GM08714 (cell line): ENCODE measurements around the gene DEXI.

Experiments
- H3K4me3 ChIP-seq: fragments of 200-500 bp; sonication (Bioruptor generic); 2 replicates; pipeline ENCODE4 v1.5.1; 2014; ENCODE audit warnings: mild to moderate bottlenecking, low read length, inconsistent platforms
- ZNF274 ChIP-seq: IDR thresholded peaks from 2 replicates; pipeline ENCODE4 v1.6.1; 2012; ENCODE audit warnings: mild to moderate bottlenecking, low read depth, low read length

The DEXI gene

GRCh38 chr16:10916534-10916933 is 25.7 kb downstream of the DEXI start:
- no peak overlapping the region for H3K4me3 ChIP-seq
- TF ChIP-seq ZNF274, result no peak

DNA sequence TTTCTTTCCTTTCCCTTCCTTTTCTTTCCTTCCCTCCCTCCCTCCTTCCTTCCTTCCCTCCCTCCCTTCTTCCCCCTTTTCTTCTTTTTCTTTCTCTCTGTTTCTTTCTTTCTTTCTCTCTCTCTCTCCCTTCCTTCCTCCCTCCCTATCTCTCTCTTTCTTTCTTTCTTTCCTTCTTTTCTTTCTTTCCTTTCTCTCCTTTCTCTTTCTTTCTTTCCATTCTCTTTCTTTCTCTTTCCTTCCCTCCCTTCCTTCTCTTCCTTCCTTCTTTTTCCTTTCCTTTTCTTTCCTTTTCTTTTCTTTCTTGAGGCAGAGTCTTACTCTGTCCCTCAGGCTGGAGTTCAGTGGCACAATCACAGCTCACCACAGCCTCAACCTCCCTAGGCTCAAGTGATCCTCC is 31.0 kb downstream of the DEXI start:
- no peak overlapping the region for H3K4me3 ChIP-seq
- TF ChIP-seq ZNF274, result no peak

DNA sequence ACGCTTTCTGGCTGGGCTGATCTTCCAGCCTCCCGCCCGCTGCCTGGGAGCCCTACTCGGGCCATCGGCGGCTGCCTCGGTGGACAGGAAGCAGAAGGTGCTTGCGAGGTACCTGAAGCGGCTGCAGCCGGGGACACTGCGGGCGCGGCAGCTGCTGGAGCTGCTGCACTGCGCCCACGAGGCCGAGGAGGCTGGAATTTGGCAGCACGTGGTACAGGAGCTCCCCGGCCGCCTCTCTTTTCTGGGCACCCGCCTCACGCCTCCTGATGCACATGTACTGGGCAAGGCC is 34.6 kb downstream of the DEXI start:
- no peak overlapping the region for H3K4me3 ChIP-seq
- TF ChIP-seq ZNF274, result no peak

GRCh38 chr16:10906914-10907756 is 35.1 kb downstream of the DEXI start:
- TF ChIP-seq ZNF274, result no peak
- H3K4me3 ChIP-seq, result no peak overlapping the region

DNA sequence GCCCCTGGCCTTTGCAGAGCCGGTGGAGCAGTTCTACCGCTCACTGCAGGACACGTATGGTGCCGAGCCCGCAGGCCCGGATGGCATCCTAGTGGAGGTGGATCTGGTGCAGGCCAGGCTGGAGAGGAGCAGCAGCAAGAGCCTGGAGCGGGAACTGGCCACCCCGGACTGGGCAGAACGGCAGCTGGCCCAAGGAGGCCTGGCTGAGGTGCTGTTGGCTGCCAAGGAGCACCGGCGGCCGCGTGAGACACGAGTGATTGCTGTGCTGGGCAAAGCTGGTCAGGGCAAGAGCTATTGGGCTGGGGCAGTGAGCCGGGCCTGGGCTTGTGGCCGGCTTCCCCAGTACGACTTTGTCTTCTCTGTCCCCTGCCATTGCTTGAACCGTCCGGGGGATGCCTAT is 35.8 kb downstream of the DEXI start:
- no peak overlapping the region for H3K4me3 ChIP-seq
- no peak for TF ChIP-seq ZNF274

DNA sequence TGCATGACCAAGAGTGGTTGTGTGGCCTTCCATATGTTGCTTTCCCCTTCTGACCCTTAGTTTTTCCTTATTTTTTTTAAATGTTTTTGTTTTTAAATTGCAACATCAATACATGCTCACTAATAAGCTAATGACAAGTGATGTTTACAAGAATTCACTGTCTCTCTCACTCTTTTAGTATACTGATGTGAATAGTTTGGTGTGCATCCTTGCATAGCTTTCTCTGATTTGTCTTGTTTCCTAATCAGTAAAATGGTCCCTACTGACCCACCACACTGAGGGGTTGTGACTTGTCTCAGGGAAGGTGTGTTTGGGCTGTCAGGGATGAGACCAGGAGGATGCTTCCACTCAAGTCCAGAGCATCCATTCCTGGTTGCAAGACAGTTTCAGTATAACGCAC is 39.3 kb downstream of the DEXI start:
- no peak for TF ChIP-seq ZNF274
- no peak overlapping the region for H3K4me3 ChIP-seq

- no peak for TF ChIP-seq ZNF274
- peak overlapping the region; percentile 59; the same call in 1 of the 2 replicates for H3K4me3 ChIP-seq
Observed at GRCh38 chr16:10897134-10897533, 45.1 kb downstream of the DEXI start.

GRCh38 chr16:10896723-10897122 is 45.5 kb downstream of the DEXI start:
- no peak for TF ChIP-seq ZNF274
- peak overlapping the region; percentile 59; the same call in 1 of the 2 replicates for H3K4me3 ChIP-seq

DNA sequence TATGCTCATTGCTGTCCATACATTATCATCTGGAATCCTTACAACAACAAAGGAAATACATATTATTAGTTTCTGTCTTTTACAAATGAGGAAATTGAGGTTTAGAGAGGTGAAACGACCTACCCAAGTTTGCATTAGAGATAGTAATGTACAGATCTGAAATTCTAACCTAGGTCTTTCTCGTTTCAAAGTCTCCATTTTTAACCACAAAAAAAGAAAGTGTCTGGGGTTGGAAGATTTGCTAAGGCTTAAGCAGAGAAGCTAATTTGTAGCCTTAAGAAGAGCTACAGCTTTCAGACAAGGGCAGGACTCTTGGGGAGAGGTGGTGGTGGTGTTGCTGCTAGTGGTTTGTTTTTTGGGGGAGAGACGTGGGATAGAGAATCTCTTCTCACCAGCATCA is 46.1 kb downstream of the DEXI start:
- TF ChIP-seq ZNF274, result no peak
- H3K4me3 ChIP-seq, result peak overlapping the region; percentile 59; the same call in 1 of the 2 replicates

DNA sequence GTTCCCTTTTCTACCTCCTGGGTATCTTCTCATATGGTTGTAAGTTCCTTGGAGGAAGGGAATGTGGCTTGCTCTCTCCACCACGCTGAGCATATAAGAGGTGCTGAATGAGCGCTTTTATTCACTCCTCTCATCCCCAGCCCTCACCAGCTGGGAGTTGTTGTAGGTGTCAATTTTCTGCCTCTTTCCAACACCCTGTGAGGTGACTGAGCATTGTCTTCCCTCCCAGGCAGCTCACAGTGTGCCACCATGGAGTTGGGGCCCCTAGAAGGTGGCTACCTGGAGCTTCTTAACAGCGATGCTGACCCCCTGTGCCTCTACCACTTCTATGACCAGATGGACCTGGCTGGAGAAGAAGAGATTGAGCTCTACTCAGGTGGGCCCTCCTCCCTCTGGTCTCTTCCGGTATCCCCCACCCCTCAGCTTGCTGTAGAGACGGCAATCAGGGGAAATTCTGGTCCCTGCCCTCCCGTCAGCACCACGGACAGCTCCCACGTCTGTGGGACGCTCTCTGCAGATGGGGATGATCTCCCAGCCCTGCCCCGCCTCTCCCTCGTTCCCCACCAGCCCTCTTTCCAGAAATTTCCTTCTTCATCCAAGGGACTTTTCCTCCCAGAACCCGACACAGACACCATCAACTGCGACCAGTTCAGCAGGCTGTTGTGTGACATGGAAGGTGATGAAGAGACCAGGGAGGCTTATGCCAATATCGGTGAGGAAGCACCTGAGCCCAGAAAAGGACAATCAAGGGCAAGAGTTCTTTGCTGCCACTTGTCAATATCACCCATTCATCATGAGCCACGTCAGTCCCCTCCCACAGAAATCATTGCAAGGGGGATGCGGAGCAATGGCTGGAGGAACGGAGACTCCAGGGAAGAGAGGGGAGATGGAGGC is 47.0 kb downstream of the DEXI start:
- peak overlapping the region; percentile 9; the same call in 1 of the 2 replicates for H3K4me3 ChIP-seq
- no peak for TF ChIP-seq ZNF274

GRCh38 chr16:10892782-10893318 is 49.4 kb downstream of the DEXI start:
- H3K4me3 ChIP-seq, result no peak overlapping the region
- no peak for TF ChIP-seq ZNF274

DNA sequence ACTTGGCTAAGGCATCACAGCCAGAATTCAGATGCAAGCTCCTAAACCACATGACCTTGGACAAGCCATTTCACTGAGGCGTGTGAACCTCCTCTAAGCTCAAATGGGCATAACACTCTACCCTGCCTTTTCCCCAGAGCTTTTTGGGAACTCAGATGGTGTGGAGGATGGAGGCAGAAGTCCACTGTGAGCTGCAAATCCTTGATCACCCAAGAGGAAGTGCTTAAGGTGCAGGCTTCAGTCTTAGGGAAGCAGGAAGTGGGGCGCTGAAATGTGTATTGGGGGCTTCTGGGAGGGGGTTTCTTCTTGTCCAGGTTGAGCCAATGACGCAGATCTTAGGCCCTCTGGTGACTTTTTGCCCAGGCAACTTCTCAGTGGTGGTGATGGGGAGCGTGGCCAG is 52.4 kb downstream of the DEXI start:
- no peak for TF ChIP-seq ZNF274
- no peak overlapping the region for H3K4me3 ChIP-seq

DNA sequence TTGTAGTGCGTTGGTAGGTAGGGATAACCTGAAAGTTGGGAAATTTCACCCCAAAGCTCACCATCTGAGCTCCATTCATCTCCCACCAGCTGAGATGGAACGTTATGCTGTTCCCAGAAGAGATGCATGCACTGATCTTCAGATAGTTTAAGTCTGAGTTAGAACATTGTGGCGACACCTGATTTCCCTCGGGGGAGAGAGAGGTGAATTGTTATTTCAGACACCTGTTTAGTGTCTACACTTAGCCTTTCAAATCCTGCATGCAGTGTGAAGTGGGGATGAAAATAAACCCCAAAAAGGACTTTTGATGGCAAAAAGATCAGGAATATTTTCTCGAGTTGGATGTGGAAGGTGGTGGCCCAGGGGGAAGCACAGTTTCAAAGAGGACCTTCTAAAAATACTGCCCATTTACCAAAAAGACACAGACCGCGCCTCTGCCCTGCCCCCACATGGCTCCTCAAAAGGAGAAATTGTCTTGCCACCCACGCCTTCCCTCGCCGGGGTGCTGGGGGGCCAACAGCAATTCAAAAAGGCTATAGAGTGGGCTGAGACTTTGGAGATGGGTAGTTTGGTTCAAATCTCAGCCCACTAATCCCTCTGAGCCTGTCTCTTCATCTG is 53.8 kb downstream of the DEXI start:
- H3K4me3 ChIP-seq, result peak overlapping the region; percentile 24; the same call in 1 of the 2 replicates
- no peak for TF ChIP-seq ZNF274

DNA sequence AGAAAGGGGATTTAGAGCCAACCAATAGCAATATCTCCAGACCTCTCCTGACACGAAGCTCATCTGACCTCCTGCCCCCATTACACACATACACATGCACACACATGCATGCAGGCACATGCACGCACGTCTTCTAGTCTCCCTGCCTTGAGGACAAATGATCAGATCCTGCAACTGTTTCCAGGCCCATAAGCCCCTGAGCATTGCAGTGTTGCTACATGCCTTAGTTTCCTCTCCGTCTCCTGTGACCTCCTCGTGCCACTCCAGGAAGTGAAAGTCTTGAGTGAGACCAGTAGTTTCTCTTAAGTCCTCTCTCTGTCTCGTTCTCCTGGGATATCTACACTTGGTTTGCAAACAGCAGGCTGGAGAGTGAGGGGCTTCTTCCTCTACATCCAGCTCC is 57.0 kb downstream of the DEXI start:
- TF ChIP-seq ZNF274, result no peak
- no peak overlapping the region; the same call in 1 of the 2 replicates for H3K4me3 ChIP-seq
